ENCODE data around the gene PHKG2.

PHKG2 gene

GRCh38 chr16:30728899-30729672 is 19.1 kb upstream of the PHKG2 start:
- no peak for DNase-seq

- DNase-seq: no peak
Measured at GRCh38 chr16:30731411-30731810, 16.8 kb upstream of the PHKG2 start.

GRCh38 chr16:30736995-30737793 is 11.0 kb upstream of the PHKG2 start:
- no peak for DNase-seq

- DNase-seq: no peak
Measured at GRCh38 chr16:30737794-30738648, 10.2 kb upstream of the PHKG2 start.

- no peak for DNase-seq
Measured at GRCh38 chr16:30738984-30739951, 9.0 kb upstream of the PHKG2 start.

GRCh38 chr16:30740364-30741251 is 7.6 kb upstream of the PHKG2 start:
- DNase-seq: no peak

- no peak for DNase-seq
Measured at GRCh38 chr16:30741461-30741914, 6.7 kb upstream of the PHKG2 start.

- DNase-seq: no peak
Measured at GRCh38 chr16:30743716-30744115, 4.5 kb upstream of the PHKG2 start.

GRCh38 chr16:30744183-30744582 is 4.0 kb upstream of the PHKG2 start:
- no peak for DNase-seq

- DNase-seq: no peak
Measured at GRCh38 chr16:30745082-30745481, 3.1 kb upstream of the PHKG2 start.

GRCh38 chr16:30746638-30747175 is 1.5 kb upstream of the PHKG2 start:
- no peak for DNase-seq

GRCh38 chr16:30747331-30747730 is 894 bp upstream of the PHKG2 start:
- DNase-seq: no peak

- DNase-seq: no peak
Measured at GRCh38 chr16:30748634-30749445, 615 bp downstream of the PHKG2 start.

GRCh38 chr16:30750201-30750600 is 2.0 kb downstream of the PHKG2 start:
- no peak for DNase-seq

- no peak for DNase-seq
Measured at GRCh38 chr16:30750876-30751465, 2.7 kb downstream of the PHKG2 start.

- DNase-seq: no peak
Measured at GRCh38 chr16:30753596-30753995, 5.4 kb downstream of the PHKG2 start.

- no peak for DNase-seq
Measured at GRCh38 chr16:30755955-30756780, 7.9 kb downstream of the PHKG2 start.

GRCh38 chr16:30756781-30757100 is 8.5 kb downstream of the PHKG2 start:
- no peak for DNase-seq

- DNase-seq: no peak
Measured at GRCh38 chr16:30757316-30757715, 9.1 kb downstream of the PHKG2 start.
